IPS-11a (cell line): ENCODE measurements around the gene HEATR1.
"Not testable (repeated sequence)": the region's sequence is repeated elsewhere in the genome, so short reads cannot be mapped to it uniquely, and the experiment has no call there.

ENCODE experiments used
- H3K4me3 ChIP-seq: one replicate; pipeline ENCODE4 v1.5.1; 2013; ENCODE audit warnings: low read depth, low read length, control low read depth

HEATR1 gene

GRCh38 chr1:236511735-236512418, 92.4 kb downstream of the HEATR1 start:
- H3K4me3 ChIP-seq, result no peak overlapping the region

GRCh38 chr1:236509647-236510401, 94.5 kb downstream of the HEATR1 start:
- H3K4me3 ChIP-seq, result no peak overlapping the region

GRCh38 chr1:236509203-236509602, 95.1 kb downstream of the HEATR1 start:
- no peak overlapping the region for H3K4me3 ChIP-seq

- H3K4me3 ChIP-seq, result no peak overlapping the region
Observed at GRCh38 chr1:236508593-236509027, 95.7 kb downstream of the HEATR1 start.

- no peak overlapping the region for H3K4me3 ChIP-seq
Observed at GRCh38 chr1:236507022-236507700, 97.2 kb downstream of the HEATR1 start.

- not testable (repeated sequence) for H3K4me3 ChIP-seq
Observed at GRCh38 chr1:236504338-236504737, 100.0 kb downstream of the HEATR1 start.

- no peak overlapping the region for H3K4me3 ChIP-seq
Observed at GRCh38 chr1:236502972-236503639, 101.2 kb downstream of the HEATR1 start.

GRCh38 chr1:236502579-236502971, 101.7 kb downstream of the HEATR1 start:
- no peak overlapping the region for H3K4me3 ChIP-seq

- no peak overlapping the region for H3K4me3 ChIP-seq
Observed at GRCh38 chr1:236501093-236501492, 103.2 kb downstream of the HEATR1 start.
